SK-N-SH treated with all-trans-retinoic acid at 6 μM for 48 hours (cell line): Measurements from ENCODE around the gene ADAMTSL1.

Experiments
- ATAC-seq: fragments of 200-7000 bp; cut with Tn5 transposase; 3 replicates; pipeline ENCODE4 v1.9.1; 2020; ENCODE audit warnings: mild to moderate bottlenecking, moderate library complexity
- ARNTL ChIP-seq: fragments of 450-650 bp; formaldehyde crosslinking; IDR thresholded peaks from 2 replicates; pipeline ENCODE4 v1.5.0; 2020; ENCODE audit warnings: low read depth, mild to moderate bottlenecking, moderate library complexity, borderline replicate concordance
- BACH2 ChIP-seq: fragments of 250-450 bp; sonication (Bioruptor Pico); IDR thresholded peaks from 2 replicates; pipeline ENCODE4 v1.9.0; 2021; ENCODE audit warnings: mild to moderate bottlenecking, borderline replicate concordance
- CSDC2 ChIP-seq: fragments of 250-450 bp; sonication (Bioruptor Pico); IDR thresholded peaks from 2 replicates; pipeline ENCODE4 v1.5.0; 2020; ENCODE audit warnings: mild to moderate bottlenecking, moderate library complexity
- ESRRG ChIP-seq: fragments of 250-450 bp; sonication (Bioruptor Pico); IDR thresholded peaks from 2 replicates; pipeline ENCODE4 v1.6.1; 2021; ENCODE audit warnings: mild to moderate bottlenecking
- GLIS3 ChIP-seq: fragments of 250-450 bp; sonication (Bioruptor Pico); IDR thresholded peaks from 2 replicates; pipeline ENCODE4 v1.5.0; 2020; ENCODE audit warnings: mild to moderate bottlenecking, moderate library complexity
- ISL1 ChIP-seq: fragments of 250-450 bp; sonication (Bioruptor Pico); IDR thresholded peaks from 2 replicates; pipeline ENCODE4 v2.1.2; 2022; ENCODE audit warnings: mild to moderate bottlenecking, moderate library complexity
- PPARA ChIP-seq: fragments of 250-450 bp; sonication (Bioruptor Pico); IDR thresholded peaks from 2 replicates; pipeline ENCODE4 v1.5.0; 2020; ENCODE audit warnings: mild to moderate bottlenecking, borderline replicate concordance
- RARB ChIP-seq: fragments of 250-450 bp; sonication (Bioruptor Pico); IDR thresholded peaks from 2 replicates; pipeline ENCODE4 v1.8.0; 2021; ENCODE audit warnings: mild to moderate bottlenecking, moderate library complexity
- SNAI2 ChIP-seq: fragments of 250-450 bp; sonication (Bioruptor Pico); IDR thresholded peaks from 2 replicates; pipeline ENCODE4 v1.5.0; 2020; ENCODE audit warnings: mild to moderate bottlenecking, moderate library complexity
- TCF4 ChIP-seq: fragments of 250-450 bp; sonication (Bioruptor Pico); IDR thresholded peaks from 2 replicates; pipeline ENCODE4 v1.8.0; 2021; ENCODE audit warnings: mild to moderate bottlenecking, moderate library complexity, borderline replicate concordance
- TOX ChIP-seq: fragments of 250-450 bp; sonication (Bioruptor Pico); IDR thresholded peaks from 2 replicates; pipeline ENCODE4 v1.8.0; 2021; ENCODE audit warnings: mild to moderate bottlenecking, moderate library complexity, borderline replicate concordance
- ZFP3 ChIP-seq: fragments of 250-450 bp; sonication (Bioruptor Pico); IDR thresholded peaks from 2 replicates; pipeline ENCODE4 v1.5.0; 2020; ENCODE audit warnings: mild to moderate bottlenecking, moderate library complexity
- ZFP30 ChIP-seq: fragments of 450-650 bp; formaldehyde crosslinking; IDR thresholded peaks from 2 replicates; pipeline ENCODE4 v1.5.0; 2022; ENCODE audit warnings: mild to moderate bottlenecking, moderate library complexity
- ZNF565 ChIP-seq: fragments of 450-650 bp; formaldehyde crosslinking; conservative IDR thresholded peaks from 2 replicates; pipeline ENCODE4 v1.5.0; 2020; ENCODE audit warnings: low read depth, mild to moderate bottlenecking, moderate library complexity
- ZNF70 ChIP-seq: fragments of 450-650 bp; formaldehyde crosslinking; IDR thresholded peaks from 2 replicates; pipeline ENCODE4 v1.5.0; 2020; ENCODE audit warnings: mild to moderate bottlenecking, moderate library complexity
- TF ChIP-seq, protein P1 (sequence below): fragments of 250-450 bp; sonication (Bioruptor Pico); IDR thresholded peaks from 2 replicates; pipeline ENCODE4 v1.5.0; 2020; ENCODE audit warnings: mild to moderate bottlenecking, moderate library complexity
- TF ChIP-seq, protein P2 (sequence below): fragments of 250-450 bp; sonication (Bioruptor Pico); IDR thresholded peaks from 2 replicates; pipeline ENCODE4 v1.5.1; 2020; ENCODE audit warnings: low read depth, mild to moderate bottlenecking, moderate library complexity
- TF ChIP-seq, protein P3 (sequence below): fragments of 250-450 bp; sonication (Bioruptor Pico); IDR thresholded peaks from 2 replicates; pipeline ENCODE4 v1.8.0; 2020; ENCODE audit warnings: mild to moderate bottlenecking, moderate library complexity, borderline replicate concordance
- TF ChIP-seq, protein P4 (sequence below): fragments of 250-450 bp; sonication (Bioruptor Pico); IDR thresholded peaks from 2 replicates; pipeline ENCODE4 v1.8.0; 2021; ENCODE audit warnings: low read depth, mild to moderate bottlenecking, moderate library complexity, borderline replicate concordance
- TF ChIP-seq, protein P5 (sequence below): fragments of 250-450 bp; sonication (Bioruptor Pico); IDR thresholded peaks from 2 replicates; pipeline ENCODE4 v1.5.1; 2021; ENCODE audit warnings: mild to moderate bottlenecking, moderate library complexity

Gene ADAMTSL1

DNA sequence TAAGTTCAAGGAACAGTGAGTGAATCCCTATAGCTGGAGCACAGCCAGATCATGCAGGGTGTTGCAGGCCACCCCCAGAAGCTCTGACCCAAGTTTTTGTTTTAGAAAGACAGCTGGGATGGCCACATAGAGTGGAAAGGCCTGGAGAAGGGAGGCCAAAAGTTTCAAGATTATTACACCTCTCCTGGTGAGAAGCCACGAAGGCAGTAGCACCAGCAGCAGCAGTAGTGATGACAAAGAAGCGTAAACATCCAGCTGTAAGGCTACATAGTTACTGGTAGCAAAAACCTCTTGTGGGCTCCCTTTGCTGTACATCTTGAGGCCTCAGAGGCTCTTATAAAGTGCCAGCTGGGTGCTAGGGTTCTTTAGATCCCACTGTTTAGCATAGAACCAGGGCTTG lies 11.8 kb downstream of the ADAMTSL1 start:
- TF ChIP-seq GLIS3: no peak
- TF ChIP-seq TCF4: no peak
- TF ChIP-seq, protein P1, sequence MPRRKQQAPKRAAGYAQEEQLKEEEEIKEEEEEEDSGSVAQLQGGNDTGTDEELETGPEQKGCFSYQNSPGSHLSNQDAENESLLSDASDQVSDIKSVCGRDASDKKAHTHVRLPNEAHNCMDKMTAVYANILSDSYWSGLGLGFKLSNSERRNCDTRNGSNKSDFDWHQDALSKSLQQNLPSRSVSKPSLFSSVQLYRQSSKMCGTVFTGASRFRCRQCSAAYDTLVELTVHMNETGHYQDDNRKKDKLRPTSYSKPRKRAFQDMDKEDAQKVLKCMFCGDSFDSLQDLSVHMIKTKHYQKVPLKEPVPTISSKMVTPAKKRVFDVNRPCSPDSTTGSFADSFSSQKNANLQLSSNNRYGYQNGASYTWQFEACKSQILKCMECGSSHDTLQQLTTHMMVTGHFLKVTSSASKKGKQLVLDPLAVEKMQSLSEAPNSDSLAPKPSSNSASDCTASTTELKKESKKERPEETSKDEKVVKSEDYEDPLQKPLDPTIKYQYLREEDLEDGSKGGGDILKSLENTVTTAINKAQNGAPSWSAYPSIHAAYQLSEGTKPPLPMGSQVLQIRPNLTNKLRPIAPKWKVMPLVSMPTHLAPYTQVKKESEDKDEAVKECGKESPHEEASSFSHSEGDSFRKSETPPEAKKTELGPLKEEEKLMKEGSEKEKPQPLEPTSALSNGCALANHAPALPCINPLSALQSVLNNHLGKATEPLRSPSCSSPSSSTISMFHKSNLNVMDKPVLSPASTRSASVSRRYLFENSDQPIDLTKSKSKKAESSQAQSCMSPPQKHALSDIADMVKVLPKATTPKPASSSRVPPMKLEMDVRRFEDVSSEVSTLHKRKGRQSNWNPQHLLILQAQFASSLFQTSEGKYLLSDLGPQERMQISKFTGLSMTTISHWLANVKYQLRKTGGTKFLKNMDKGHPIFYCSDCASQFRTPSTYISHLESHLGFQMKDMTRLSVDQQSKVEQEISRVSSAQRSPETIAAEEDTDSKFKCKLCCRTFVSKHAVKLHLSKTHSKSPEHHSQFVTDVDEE (CRISPR knock-in tag): no peak
- TF ChIP-seq TOX (CRISPR knock-in tag): no peak
- TF ChIP-seq RARB (CRISPR knock-in tag): no peak
- TF ChIP-seq, protein P2, sequence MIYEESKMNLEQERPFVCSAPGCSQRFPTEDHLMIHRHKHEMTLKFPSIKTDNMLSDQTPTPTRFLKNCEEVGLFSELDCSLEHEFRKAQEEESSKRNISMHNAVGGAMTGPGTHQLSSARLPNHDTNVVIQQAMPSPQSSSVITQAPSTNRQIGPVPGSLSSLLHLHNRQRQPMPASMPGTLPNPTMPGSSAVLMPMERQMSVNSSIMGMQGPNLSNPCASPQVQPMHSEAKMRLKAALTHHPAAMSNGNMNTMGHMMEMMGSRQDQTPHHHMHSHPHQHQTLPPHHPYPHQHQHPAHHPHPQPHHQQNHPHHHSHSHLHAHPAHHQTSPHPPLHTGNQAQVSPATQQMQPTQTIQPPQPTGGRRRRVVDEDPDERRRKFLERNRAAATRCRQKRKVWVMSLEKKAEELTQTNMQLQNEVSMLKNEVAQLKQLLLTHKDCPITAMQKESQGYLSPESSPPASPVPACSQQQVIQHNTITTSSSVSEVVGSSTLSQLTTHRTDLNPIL: no peak
- no peak for TF ChIP-seq BACH2 (CRISPR knock-in tag)
- no peak for TF ChIP-seq ZNF70
- no peak for TF ChIP-seq ESRRG (CRISPR knock-in tag)
- no peak for TF ChIP-seq SNAI2 (CRISPR knock-in tag)
- TF ChIP-seq, protein P3, sequence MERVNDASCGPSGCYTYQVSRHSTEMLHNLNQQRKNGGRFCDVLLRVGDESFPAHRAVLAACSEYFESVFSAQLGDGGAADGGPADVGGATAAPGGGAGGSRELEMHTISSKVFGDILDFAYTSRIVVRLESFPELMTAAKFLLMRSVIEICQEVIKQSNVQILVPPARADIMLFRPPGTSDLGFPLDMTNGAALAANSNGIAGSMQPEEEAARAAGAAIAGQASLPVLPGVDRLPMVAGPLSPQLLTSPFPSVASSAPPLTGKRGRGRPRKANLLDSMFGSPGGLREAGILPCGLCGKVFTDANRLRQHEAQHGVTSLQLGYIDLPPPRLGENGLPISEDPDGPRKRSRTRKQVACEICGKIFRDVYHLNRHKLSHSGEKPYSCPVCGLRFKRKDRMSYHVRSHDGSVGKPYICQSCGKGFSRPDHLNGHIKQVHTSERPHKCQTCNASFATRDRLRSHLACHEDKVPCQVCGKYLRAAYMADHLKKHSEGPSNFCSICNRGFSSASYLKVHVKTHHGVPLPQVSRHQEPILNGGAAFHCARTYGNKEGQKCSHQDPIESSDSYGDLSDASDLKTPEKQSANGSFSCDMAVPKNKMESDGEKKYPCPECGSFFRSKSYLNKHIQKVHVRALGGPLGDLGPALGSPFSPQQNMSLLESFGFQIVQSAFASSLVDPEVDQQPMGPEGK (CRISPR knock-in tag): no peak
- no peak for TF ChIP-seq ISL1
- no peak for TF ChIP-seq PPARA (CRISPR knock-in tag)
- TF ChIP-seq, protein P4, sequence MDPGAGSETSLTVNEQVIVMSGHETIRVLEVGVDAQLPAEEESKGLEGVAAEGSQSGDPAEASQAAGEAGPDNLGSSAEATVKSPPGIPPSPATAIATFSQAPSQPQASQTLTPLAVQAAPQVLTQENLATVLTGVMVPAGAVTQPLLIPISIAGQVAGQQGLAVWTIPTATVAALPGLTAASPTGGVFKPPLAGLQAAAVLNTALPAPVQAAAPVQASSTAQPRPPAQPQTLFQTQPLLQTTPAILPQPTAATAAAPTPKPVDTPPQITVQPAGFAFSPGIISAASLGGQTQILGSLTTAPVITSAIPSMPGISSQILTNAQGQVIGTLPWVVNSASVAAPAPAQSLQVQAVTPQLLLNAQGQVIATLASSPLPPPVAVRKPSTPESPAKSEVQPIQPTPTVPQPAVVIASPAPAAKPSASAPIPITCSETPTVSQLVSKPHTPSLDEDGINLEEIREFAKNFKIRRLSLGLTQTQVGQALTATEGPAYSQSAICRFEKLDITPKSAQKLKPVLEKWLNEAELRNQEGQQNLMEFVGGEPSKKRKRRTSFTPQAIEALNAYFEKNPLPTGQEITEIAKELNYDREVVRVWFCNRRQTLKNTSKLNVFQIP: no peak
- TF ChIP-seq ZFP3 (CRISPR knock-in tag): no peak
- no peak for TF ChIP-seq ZFP30 (CRISPR knock-in tag)
- TF ChIP-seq CSDC2: no peak
- TF ChIP-seq ARNTL (CRISPR knock-in tag): no peak
- TF ChIP-seq, protein P5, sequence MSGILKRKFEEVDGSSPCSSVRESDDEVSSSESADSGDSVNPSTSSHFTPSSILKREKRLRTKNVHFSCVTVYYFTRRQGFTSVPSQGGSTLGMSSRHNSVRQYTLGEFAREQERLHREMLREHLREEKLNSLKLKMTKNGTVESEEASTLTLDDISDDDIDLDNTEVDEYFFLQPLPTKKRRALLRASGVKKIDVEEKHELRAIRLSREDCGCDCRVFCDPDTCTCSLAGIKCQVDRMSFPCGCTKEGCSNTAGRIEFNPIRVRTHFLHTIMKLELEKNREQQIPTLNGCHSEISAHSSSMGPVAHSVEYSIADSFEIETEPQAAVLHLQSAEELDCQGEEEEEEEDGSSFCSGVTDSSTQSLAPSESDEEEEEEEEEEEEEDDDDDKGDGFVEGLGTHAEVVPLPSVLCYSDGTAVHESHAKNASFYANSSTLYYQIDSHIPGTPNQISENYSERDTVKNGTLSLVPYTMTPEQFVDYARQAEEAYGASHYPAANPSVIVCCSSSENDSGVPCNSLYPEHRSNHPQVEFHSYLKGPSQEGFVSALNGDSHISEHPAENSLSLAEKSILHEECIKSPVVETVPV (CRISPR knock-in tag): no peak
- no peak for TF ChIP-seq ZNF565 (CRISPR knock-in tag)
- ATAC-seq: no peak

DNA sequence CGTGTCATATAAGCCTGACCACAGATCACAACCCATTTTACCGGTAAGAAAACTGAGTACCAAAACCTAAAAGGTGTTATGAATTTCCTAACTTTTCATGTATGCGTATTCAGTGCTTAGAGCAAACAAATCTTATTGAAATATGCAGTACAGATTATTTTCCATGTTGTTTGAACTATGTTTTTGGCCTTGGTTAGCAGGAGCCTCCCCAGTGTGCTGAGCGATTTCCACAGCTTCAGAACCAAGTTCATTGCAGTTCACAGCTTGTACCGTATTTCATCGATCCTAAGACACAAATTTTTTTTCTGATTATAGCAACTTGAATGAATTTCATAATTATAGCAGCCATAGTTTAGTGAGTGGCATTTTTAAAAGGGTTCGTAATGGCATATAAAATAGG lies 13.7 kb downstream of the ADAMTSL1 start:
- TF ChIP-seq BACH2 (CRISPR knock-in tag): no peak
- no peak for TF ChIP-seq RARB (CRISPR knock-in tag)
- TF ChIP-seq TCF4: no peak
- no peak for TF ChIP-seq PPARA (CRISPR knock-in tag)
- no peak for TF ChIP-seq ESRRG (CRISPR knock-in tag)
- no peak for TF ChIP-seq ZNF565 (CRISPR knock-in tag)
- TF ChIP-seq, protein P3 (CRISPR knock-in tag): no peak
- no peak for TF ChIP-seq TOX (CRISPR knock-in tag)

More for the DNA sequence above, 13.7 kb downstream of the ADAMTSL1 start:
- ATAC-seq: no peak
